GM19351 (cell line): Measurements from ENCODE around the gene PSAP.

ENCODE experiments used
- ATAC-seq: cut with Tn5 transposase; IDR thresholded peaks from one replicate; pipeline ENCODE4 v1.9.1; 2021; ENCODE audit warnings: mild to moderate bottlenecking, moderate library complexity; ENCODE audit not compliant: unreplicated experiment

PSAP gene

GRCh38 chr10:71829171-71829570, 21.9 kb downstream of the PSAP start:
- ATAC-seq: no peak

- no peak for ATAC-seq
Observed at GRCh38 chr10:71828702-71829101, 22.3 kb downstream of the PSAP start.

GRCh38 chr10:71827852-71828251, 23.2 kb downstream of the PSAP start:
- no peak for ATAC-seq

- ATAC-seq: no peak
Observed at GRCh38 chr10:71825217-71825616, 25.8 kb downstream of the PSAP start.

- ATAC-seq: no peak
Observed at GRCh38 chr10:71824333-71824732, 26.7 kb downstream of the PSAP start.

GRCh38 chr10:71823356-71823755, 27.7 kb downstream of the PSAP start:
- ATAC-seq: no peak

GRCh38 chr10:71821909-71822763, 28.9 kb downstream of the PSAP start:
- ATAC-seq: no peak

- ATAC-seq: no peak
Observed at GRCh38 chr10:71820966-71821365, 30.1 kb downstream of the PSAP start.

- no peak for ATAC-seq
Observed at GRCh38 chr10:71819985-71820384, 31.1 kb downstream of the PSAP start.

- no peak for ATAC-seq
Observed at GRCh38 chr10:71819441-71819861, 31.6 kb downstream of the PSAP start.

GRCh38 chr10:71818674-71819260, 32.3 kb downstream of the PSAP start:
- no peak for ATAC-seq

GRCh38 chr10:71817831-71818655, 33.0 kb downstream of the PSAP start:
- ATAC-seq: no peak

GRCh38 chr10:71816936-71817618, 34.0 kb downstream of the PSAP start:
- no peak for ATAC-seq

GRCh38 chr10:71816421-71816851, 34.6 kb downstream of the PSAP start:
- no peak for ATAC-seq

GRCh38 chr10:71815515-71816130, 35.4 kb downstream of the PSAP start:
- no peak for ATAC-seq

GRCh38 chr10:71814922-71815411, 36.1 kb downstream of the PSAP start:
- ATAC-seq: no peak

- ATAC-seq: no peak
Observed at GRCh38 chr10:71812913-71813590, 38.0 kb downstream of the PSAP start.

- peak; percentile 80 for ATAC-seq
Observed at GRCh38 chr10:71812016-71812912, 38.8 kb downstream of the PSAP start.

GRCh38 chr10:71811351-71811750, 39.7 kb downstream of the PSAP start:
- ATAC-seq: no peak
